HCT116 (cell line): Measurements from ENCODE around the gene CIB4. TPM values are rescaled to one million over a fixed set of nuclear protein-coding genes. Genes with fewer than 3 reads are reported as not detected.

ENCODE experiments used
- ATAC-seq: fragments of 200-7000 bp; cut with Tn5 transposase; 2 replicates; pipeline ENCODE4 v1.9.1; 2020; ENCODE audit warnings: mild to moderate bottlenecking, moderate library complexity
- BruUV-seq: library from RNA; stranded (reverse); fragments of 400-500 nt; replicated peaks from 2 replicates; lab custom pipeline; 2021; lab: Mats Ljungman, UMichigan
- CTCF ChIA-PET: fragments of 300-600 bp; sonication (Branson Sonifier 250); formaldehyde crosslinking; loops from one replicate; lab custom pipeline; 2021; ENCODE audit warnings: antibody characterized with exemption; lab: Charles Lee
- POLR2A ChIA-PET: fragments of 300-600, 350-600 bp; sonication (Branson Sonifier 250); formaldehyde crosslinking; loops from one replicate; lab custom pipeline; 2021; ENCODE audit warnings: antibody characterized with exemption; lab: Charles Lee
- RAD21 ChIA-PET, 2 experiments: fragments of 300-600 bp; sonication (Branson Sonifier 250); formaldehyde crosslinking; loops; one replicate each; lab custom pipeline; 2023; ENCODE audit warnings: low total read pairs in 2 of 2; ENCODE audit not compliant: uncharacterized antibody in 2 of 2, unreplicated experiment in 2 of 2, low non-redundant PET in 1 of 2; lab: Charles Lee
- DNase-seq: peaks from one replicate; pipeline ENCODE4 v3.0.0-alpha.2; 2010; ENCODE audit warnings: low read depth, low spot score
- H2AFZ ChIP-seq: fragments of 200-600 bp; shearing (Covaris generic), sonication (generic); 2 replicates; pipeline ENCODE4 v1.6.1; 2017; ENCODE audit warnings: low read depth, mixed run types, mixed read lengths, antibody characterized with exemption, low read length; ENCODE audit not compliant: poor library complexity, severe bottlenecking
- H3K27ac ChIP-seq: 2 replicates; pipeline ENCODE4 v1.5.1; 2012; ENCODE audit warnings: low read depth, low read length
- H3K27me3 ChIP-seq: fragments of 200-600 bp; sonication (generic); 2 replicates; pipeline ENCODE4 v1.6.1; 2016; ENCODE audit warnings: mixed run types, low read length, mixed read lengths; ENCODE audit not compliant: insufficient read depth
- H3K36me3 ChIP-seq, 2 experiments: fragments of 200-500 bp in 1 of 2; fragments of 200-600 bp in 1 of 2; sonication (Bioruptor generic) in 1 of 2; sonication (generic) in 1 of 2; 2 replicates each; pipeline versions ENCODE4 v1.5.1 to v1.6.1; 2014 to 2016; ENCODE audit warnings: low read length in 2 of 2, inconsistent platforms in 1 of 2, mixed read lengths in 1 of 2, mixed run types in 1 of 2; ENCODE audit not compliant: insufficient read depth in 2 of 2, control insufficient read depth in 1 of 2
- H3K4me1 ChIP-seq, 2 experiments: fragments of 200-600 bp in 1 of 2; sonication (generic) in 1 of 2; 2 replicates each; pipeline versions ENCODE4 v1.5.1 to v1.6.1; 2012 to 2017; ENCODE audit warnings: low read length in 2 of 2, inconsistent platforms in 1 of 2, mild to moderate bottlenecking in 1 of 2, mixed read lengths in 1 of 2, mixed run types in 1 of 2, moderate library complexity in 1 of 2; ENCODE audit not compliant: insufficient read depth in 2 of 2, control insufficient read depth in 1 of 2
- H3K4me2 ChIP-seq: fragments of 200-600 bp; sonication (generic); 2 replicates; pipeline ENCODE4 v1.6.1; 2017; ENCODE audit warnings: mixed run types, low read length, mixed read lengths
- H3K4me3 ChIP-seq, 2 experiments: fragments of 200-600 bp in 1 of 2; sonication (generic) in 1 of 2; replicated peaks in 1 of 2; 2 replicates each; pipeline ENCODE4 v1.5.1; 2011 to 2016; ENCODE audit warnings: low read length in 2 of 2, control low read depth in 1 of 2, low read depth in 1 of 2, mild to moderate bottlenecking in 1 of 2, mixed read lengths in 1 of 2, mixed run types in 1 of 2
- H3K79me2 ChIP-seq: fragments of 200-600 bp; sonication (generic); 2 replicates; pipeline ENCODE4 v1.6.1; 2017; ENCODE audit warnings: mild to moderate bottlenecking, mixed run types, low read length, moderate library complexity, mixed read lengths; ENCODE audit not compliant: insufficient read depth
- H3K9ac ChIP-seq: fragments of 200-600 bp; sonication (generic); 2 replicates; pipeline ENCODE4 v1.6.1; 2016; ENCODE audit warnings: low read length, mixed read lengths
- H3K9me2 ChIP-seq: fragments of 200-600 bp; sonication (generic), shearing (Covaris generic); 2 replicates; pipeline ENCODE4 v1.6.1; 2017; ENCODE audit warnings: mixed run types, mild to moderate bottlenecking, moderate library complexity; ENCODE audit not compliant: insufficient read depth
- H3K9me3 ChIP-seq, 2 experiments: fragments of 200-500 bp in 1 of 2; fragments of 200-600 bp in 1 of 2; sonication (Bioruptor generic) in 1 of 2; sonication (generic) in 1 of 2; 2 replicates each; pipeline ENCODE4 v1.6.1; 2014 to 2017; ENCODE audit warnings: low read length in 2 of 2, mixed read lengths in 2 of 2, inconsistent platforms in 1 of 2, low read depth in 1 of 2, mild to moderate bottlenecking in 1 of 2, mixed run types in 1 of 2, moderate library complexity in 1 of 2; ENCODE audit not compliant: control insufficient read depth in 1 of 2, insufficient read depth in 1 of 2
- H4K20me1 ChIP-seq: fragments of 200-600 bp; sonication (generic), shearing (Covaris generic); 2 replicates; pipeline ENCODE4 v1.6.1; 2017; ENCODE audit warnings: mixed run types, mild to moderate bottlenecking, moderate library complexity; ENCODE audit not compliant: insufficient read depth
- CEBPB ChIP-seq: IDR thresholded peaks from 2 replicates; pipeline ENCODE4 v1.6.1; 2012; ENCODE audit warnings: low read depth
- ELF1 ChIP-seq: IDR thresholded peaks from 2 replicates; pipeline ENCODE4 v1.6.1; 2012; ENCODE audit warnings: low read depth, borderline replicate concordance
- TCF7L2 ChIP-seq: IDR thresholded peaks from 2 replicates; pipeline ENCODE4 v1.7.0; 2011; ENCODE audit warnings: borderline replicate concordance, inconsistent platforms; ENCODE audit not compliant: insufficient read depth, insufficient read length; ENCODE audit errors: extremely low read depth
- intact Hi-C: fragments of 100-400 bp; cut with micrococcal nuclease; formaldehyde crosslinking; loops from 2 replicates; pipeline ENCODE4 v1.10.0; 2022
- total RNA-seq: library from RNA; stranded (reverse); gene quantifications from one replicate; pipeline ENCODE4 v1.2.1, GENCODE V29; 2021; ENCODE audit not compliant: unreplicated experiment
- TF ChIP-seq, protein P1 (sequence below): IDR thresholded peaks from 2 replicates; pipeline ENCODE4 v1.6.1; 2012; ENCODE audit warnings: low read depth
- TF ChIP-seq, protein P2 (sequence below): IDR thresholded peaks from 2 replicates; pipeline ENCODE4 v1.6.1; 2012

Gene CIB4
- total RNA-seq, 1 experiment from 2014 or later: not detected

DNA sequence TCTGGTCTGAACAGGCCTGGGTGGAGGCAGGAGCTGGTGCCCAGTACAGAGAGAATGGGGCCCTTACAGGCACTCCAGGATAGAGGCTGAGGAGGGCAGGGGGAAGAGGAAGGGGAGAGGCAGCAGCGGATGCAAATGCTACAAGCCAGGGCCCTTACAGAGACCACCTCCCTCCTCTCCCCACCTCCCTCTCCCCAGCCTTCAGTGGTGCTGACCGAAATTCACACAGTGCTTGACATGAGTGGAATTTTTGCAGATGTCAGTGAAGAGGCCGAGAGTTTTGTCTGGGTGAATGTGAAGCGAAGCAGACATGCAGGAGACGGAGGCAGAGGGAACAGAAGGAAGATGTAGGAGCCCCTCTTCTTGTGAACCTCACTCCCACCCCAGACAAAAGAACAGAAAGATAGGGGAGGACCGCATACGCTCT is 31.9 kb downstream of the CIB4 start (continued):
- TF ChIP-seq, protein P1, sequence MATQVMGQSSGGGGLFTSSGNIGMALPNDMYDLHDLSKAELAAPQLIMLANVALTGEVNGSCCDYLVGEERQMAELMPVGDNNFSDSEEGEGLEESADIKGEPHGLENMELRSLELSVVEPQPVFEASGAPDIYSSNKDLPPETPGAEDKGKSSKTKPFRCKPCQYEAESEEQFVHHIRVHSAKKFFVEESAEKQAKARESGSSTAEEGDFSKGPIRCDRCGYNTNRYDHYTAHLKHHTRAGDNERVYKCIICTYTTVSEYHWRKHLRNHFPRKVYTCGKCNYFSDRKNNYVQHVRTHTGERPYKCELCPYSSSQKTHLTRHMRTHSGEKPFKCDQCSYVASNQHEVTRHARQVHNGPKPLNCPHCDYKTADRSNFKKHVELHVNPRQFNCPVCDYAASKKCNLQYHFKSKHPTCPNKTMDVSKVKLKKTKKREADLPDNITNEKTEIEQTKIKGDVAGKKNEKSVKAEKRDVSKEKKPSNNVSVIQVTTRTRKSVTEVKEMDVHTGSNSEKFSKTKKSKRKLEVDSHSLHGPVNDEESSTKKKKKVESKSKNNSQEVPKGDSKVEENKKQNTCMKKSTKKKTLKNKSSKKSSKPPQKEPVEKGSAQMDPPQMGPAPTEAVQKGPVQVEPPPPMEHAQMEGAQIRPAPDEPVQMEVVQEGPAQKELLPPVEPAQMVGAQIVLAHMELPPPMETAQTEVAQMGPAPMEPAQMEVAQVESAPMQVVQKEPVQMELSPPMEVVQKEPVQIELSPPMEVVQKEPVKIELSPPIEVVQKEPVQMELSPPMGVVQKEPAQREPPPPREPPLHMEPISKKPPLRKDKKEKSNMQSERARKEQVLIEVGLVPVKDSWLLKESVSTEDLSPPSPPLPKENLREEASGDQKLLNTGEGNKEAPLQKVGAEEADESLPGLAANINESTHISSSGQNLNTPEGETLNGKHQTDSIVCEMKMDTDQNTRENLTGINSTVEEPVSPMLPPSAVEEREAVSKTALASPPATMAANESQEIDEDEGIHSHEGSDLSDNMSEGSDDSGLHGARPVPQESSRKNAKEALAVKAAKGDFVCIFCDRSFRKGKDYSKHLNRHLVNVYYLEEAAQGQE: no peak
- TF ChIP-seq ELF1: no peak

DNA sequence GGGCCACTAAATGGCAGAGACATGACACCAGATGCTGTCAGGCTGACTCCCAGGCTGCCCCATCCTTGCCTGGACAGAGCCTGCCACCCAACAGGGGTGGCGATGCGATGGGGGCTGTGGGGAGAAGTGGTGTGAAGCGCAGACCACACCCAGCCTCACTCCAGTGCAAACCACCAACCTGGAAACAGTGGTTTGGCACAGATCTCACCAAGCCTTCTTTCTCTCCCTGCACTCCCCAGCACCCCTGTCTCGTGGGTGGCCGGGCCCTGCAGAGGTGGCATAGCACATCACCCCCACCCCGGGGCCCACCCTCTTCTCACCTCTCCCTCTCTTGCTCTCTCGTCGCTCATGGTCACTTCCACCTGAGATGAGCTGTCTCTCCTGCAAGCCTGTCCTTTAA is 32.6 kb downstream of the CIB4 start:
- no peak overlapping the region for H2AFZ ChIP-seq
- no peak overlapping the region for H3K27ac ChIP-seq
- H3K9ac ChIP-seq: no peak overlapping the region
- ChIA-PET POLR2A (no interaction called here), CTCF (interaction anchor here (5.6 kb wide), 1 partner anchor 136 kb away, joined by 88 read pairs; no protein-coding TSS in a partner anchor), RAD21 (no interaction called here)
- no peaks in the 10 kb centered on the region for H3K9me3 ChIP-seq
- H3K9me2 ChIP-seq: no peaks in the 10 kb centered on the region
- no peaks in the 10 kb centered on the region for H3K36me3 ChIP-seq
- no peaks in the 10 kb centered on the region for H3K79me2 ChIP-seq
- DNase-seq: no peak
- H3K4me3 ChIP-seq: no peak overlapping the region
- no peaks in the 10 kb centered on the region for H3K27me3 ChIP-seq
- intact Hi-C loops: loop anchor here (5.0 kb wide), 2 partner anchors 234 to 334 kb away; no protein-coding TSS in a partner anchor
- H4K20me1 ChIP-seq: no peaks in the 10 kb centered on the region
- TF ChIP-seq, protein P2, sequence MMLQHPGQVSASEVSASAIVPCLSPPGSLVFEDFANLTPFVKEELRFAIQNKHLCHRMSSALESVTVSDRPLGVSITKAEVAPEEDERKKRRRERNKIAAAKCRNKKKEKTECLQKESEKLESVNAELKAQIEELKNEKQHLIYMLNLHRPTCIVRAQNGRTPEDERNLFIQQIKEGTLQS: no peak
- no peak for TF ChIP-seq CEBPB
- TF ChIP-seq ELF1: no peak
- no peak for TF ChIP-seq TCF7L2
- H3K4me1 ChIP-seq: peaks cover 14 to 26% of the 10 kb centered on the region in 2 experiments; a peak in 3 of 4 replicates
- no peak overlapping the region for H3K4me2 ChIP-seq
- no TSS peak for BruUV-seq
- ATAC-seq: no peak
